Tibial nerve (tissue), 4 donors: ENCODE data around the gene MSN.

ENCODE experiments used
- EP300 ChIP-seq, 2 donors: sonication (generic); formaldehyde crosslinking; IDR thresholded peaks; one replicate each; pipeline ENCODE4 v1.6.1; 2017; ENCODE audit warnings: antibody characterized with exemption in 2 of 2, mild to moderate bottlenecking in 1 of 2
- POLR2A ChIP-seq, 2 donors: fragments of 450-650 bp; IDR thresholded peaks; one replicate each; pipeline ENCODE4 v1.6.1; 2017; ENCODE audit warnings: antibody characterized with exemption in 2 of 2, mild to moderate bottlenecking in 2 of 2, moderate library complexity in 2 of 2
- TF ChIP-seq, protein P1 (sequence below), 5 experiments: fragments of 200-600 bp in 3 of 5; fragments of 450-650 bp in 2 of 5; sonication (generic) in 3 of 5; IDR thresholded peaks; one replicate each; pipeline ENCODE4 v1.5.1; 2016 to 2019; ENCODE audit warnings: antibody characterized with exemption in 5 of 5, mild to moderate bottlenecking in 3 of 5, moderate library complexity in 2 of 5

DNA sequence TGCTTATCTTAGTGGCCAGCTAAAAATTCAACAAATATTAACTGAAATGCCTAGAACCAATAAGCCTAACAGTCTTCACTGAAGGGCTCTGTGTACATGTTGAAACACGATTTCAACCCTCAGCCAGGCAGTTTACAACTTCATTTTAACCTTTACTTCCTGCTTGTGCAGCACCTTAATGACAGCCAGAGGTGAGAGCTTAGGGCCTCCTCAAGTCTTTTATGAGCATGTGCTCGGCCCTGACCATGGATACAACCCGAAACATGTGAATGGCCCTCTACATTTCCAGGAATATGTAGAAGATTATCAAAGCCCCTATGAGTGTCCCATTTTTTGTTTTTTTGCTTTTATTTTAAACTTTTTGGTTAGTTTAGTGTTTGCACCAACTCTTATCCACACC lies 88.3 kb downstream of the MSN start:
- no peak for TF ChIP-seq POLR2A (IDR thresholded peaks at IDR 0.05)
- TF ChIP-seq EP300 (IDR thresholded peaks at IDR 0.05), result no peak
- TF ChIP-seq, protein P1, sequence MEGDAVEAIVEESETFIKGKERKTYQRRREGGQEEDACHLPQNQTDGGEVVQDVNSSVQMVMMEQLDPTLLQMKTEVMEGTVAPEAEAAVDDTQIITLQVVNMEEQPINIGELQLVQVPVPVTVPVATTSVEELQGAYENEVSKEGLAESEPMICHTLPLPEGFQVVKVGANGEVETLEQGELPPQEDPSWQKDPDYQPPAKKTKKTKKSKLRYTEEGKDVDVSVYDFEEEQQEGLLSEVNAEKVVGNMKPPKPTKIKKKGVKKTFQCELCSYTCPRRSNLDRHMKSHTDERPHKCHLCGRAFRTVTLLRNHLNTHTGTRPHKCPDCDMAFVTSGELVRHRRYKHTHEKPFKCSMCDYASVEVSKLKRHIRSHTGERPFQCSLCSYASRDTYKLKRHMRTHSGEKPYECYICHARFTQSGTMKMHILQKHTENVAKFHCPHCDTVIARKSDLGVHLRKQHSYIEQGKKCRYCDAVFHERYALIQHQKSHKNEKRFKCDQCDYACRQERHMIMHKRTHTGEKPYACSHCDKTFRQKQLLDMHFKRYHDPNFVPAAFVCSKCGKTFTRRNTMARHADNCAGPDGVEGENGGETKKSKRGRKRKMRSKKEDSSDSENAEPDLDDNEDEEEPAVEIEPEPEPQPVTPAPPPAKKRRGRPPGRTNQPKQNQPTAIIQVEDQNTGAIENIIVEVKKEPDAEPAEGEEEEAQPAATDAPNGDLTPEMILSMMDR (IDR thresholded peaks at IDR 0.05), result no peak
